Neural cell (in vitro differentiated cells): Measurements from ENCODE around the gene KIFC3.

Experiments
- EP300 ChIP-seq: fragments of 450-650 bp; conservative IDR thresholded peaks from 2 replicates; pipeline ENCODE4 v1.6.1; 2014; ENCODE audit warnings: antibody characterized with exemption, mild to moderate bottlenecking, moderate library complexity; ENCODE audit not compliant: poor library complexity, severe bottlenecking
- EZH2 ChIP-seq: fragments of 200-600, 300-800 bp; shearing (Covaris generic), sonication (generic); IDR thresholded peaks from 2 replicates; pipeline ENCODE4 v1.6.1; 2014; ENCODE audit warnings: antibody characterized with exemption, low read length, borderline replicate concordance, mild to moderate bottlenecking; ENCODE audit not compliant: insufficient read depth, poor library complexity, severe bottlenecking
- MXI1 ChIP-seq: fragments of 450-650 bp; conservative IDR thresholded peaks from 2 replicates; pipeline ENCODE4 v1.6.1; 2014; ENCODE audit warnings: antibody characterized with exemption, mild to moderate bottlenecking; ENCODE audit not compliant: poor library complexity, severe bottlenecking
- POLR2AphosphoS5 ChIP-seq: IDR thresholded peaks from 2 replicates; pipeline ENCODE4 v1.6.1; 2012
- RAD21 ChIP-seq: fragments of 450-650 bp; conservative IDR thresholded peaks from 2 replicates; pipeline ENCODE4 v1.6.1; 2014; ENCODE audit warnings: antibody characterized with exemption, mild to moderate bottlenecking, moderate library complexity
- SMC3 ChIP-seq: fragments of 450-650 bp; conservative IDR thresholded peaks from 2 replicates; pipeline ENCODE4 v1.6.1; 2014; ENCODE audit warnings: antibody characterized with exemption, mild to moderate bottlenecking, moderate library complexity; ENCODE audit not compliant: poor library complexity
- TAF1 ChIP-seq: IDR thresholded peaks from 2 replicates; pipeline ENCODE4 v1.6.1; 2012; ENCODE audit warnings: low read depth
- TF ChIP-seq, protein P1 (sequence below): fragments of 450-650 bp; IDR thresholded peaks from 2 replicates; pipeline ENCODE4 v1.5.1; 2014; ENCODE audit warnings: antibody characterized with exemption, mild to moderate bottlenecking, moderate library complexity; ENCODE audit not compliant: poor library complexity, severe bottlenecking

DNA sequence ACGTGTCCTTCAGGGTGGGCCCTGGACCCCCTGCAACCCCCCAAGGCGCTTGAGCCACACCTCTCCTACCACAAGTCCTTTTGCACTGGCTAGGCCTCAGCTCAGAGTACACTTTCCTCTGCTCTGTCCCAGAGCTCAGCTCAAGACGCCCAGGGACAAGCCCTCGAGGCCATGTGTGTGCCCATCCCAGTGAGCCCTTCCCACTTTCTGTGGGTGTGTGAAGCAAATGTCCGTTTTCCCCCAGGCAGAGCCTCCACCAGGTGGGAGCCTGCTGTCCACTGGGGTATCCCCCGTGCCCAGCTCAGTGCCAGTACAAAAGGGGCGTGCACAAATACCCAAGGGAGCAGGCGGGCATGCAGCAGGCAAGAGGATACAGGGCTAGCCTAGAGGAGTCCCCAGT lies 18.4 kb downstream of the KIFC3 start:
- TF ChIP-seq, protein P1, sequence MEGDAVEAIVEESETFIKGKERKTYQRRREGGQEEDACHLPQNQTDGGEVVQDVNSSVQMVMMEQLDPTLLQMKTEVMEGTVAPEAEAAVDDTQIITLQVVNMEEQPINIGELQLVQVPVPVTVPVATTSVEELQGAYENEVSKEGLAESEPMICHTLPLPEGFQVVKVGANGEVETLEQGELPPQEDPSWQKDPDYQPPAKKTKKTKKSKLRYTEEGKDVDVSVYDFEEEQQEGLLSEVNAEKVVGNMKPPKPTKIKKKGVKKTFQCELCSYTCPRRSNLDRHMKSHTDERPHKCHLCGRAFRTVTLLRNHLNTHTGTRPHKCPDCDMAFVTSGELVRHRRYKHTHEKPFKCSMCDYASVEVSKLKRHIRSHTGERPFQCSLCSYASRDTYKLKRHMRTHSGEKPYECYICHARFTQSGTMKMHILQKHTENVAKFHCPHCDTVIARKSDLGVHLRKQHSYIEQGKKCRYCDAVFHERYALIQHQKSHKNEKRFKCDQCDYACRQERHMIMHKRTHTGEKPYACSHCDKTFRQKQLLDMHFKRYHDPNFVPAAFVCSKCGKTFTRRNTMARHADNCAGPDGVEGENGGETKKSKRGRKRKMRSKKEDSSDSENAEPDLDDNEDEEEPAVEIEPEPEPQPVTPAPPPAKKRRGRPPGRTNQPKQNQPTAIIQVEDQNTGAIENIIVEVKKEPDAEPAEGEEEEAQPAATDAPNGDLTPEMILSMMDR, result no peak
- no peak for TF ChIP-seq EP300
- TF ChIP-seq POLR2AphosphoS5, result no peak
- TF ChIP-seq TAF1, result no peak
- no peak for TF ChIP-seq RAD21
- TF ChIP-seq MXI1, result no peak
- no peak for TF ChIP-seq SMC3
- TF ChIP-seq EZH2, result no peak
